Glutamatergic neuron (in vitro differentiated cells): ENCODE measurements around the gene DENND10. TPM values are rescaled to one million over a fixed set of nuclear protein-coding genes. Genes with fewer than 3 reads are reported as not detected.

Source experiments
- DNase-seq: peaks from one replicate; pipeline ENCODE4 v3.0.0; 2022
- H3K27ac Mint-ChIP-seq: one replicate; pipeline ENCODE4 v1.8.0; 2020; ENCODE audit warnings: mild to moderate bottlenecking, mixed read lengths, inconsistent platforms; ENCODE audit not compliant: unreplicated experiment
- H3K27me3 Mint-ChIP-seq: one replicate; pipeline ENCODE4 v1.8.0; 2020; ENCODE audit warnings: mild to moderate bottlenecking, moderate library complexity, mixed read lengths, inconsistent platforms; ENCODE audit not compliant: unreplicated experiment
- H3K36me3 Mint-ChIP-seq: one replicate; pipeline ENCODE4 v1.8.0; 2020; ENCODE audit warnings: mild to moderate bottlenecking, mixed read lengths, inconsistent platforms; ENCODE audit not compliant: unreplicated experiment
- H3K4me1 Mint-ChIP-seq: one replicate; pipeline ENCODE4 v1.8.0; 2020; ENCODE audit warnings: mild to moderate bottlenecking, low read depth, mixed read lengths, inconsistent platforms; ENCODE audit not compliant: unreplicated experiment
- H3K4me3 Mint-ChIP-seq: one replicate; pipeline ENCODE4 v1.8.0; 2020; ENCODE audit warnings: mild to moderate bottlenecking, mixed read lengths, inconsistent platforms; ENCODE audit not compliant: unreplicated experiment
- H3K9me3 Mint-ChIP-seq: one replicate; pipeline ENCODE4 v1.8.0; 2020; ENCODE audit warnings: mild to moderate bottlenecking, moderate library complexity, mixed read lengths, inconsistent platforms; ENCODE audit not compliant: unreplicated experiment
- long read RNA-seq: library from polyadenylated mRNA; unstranded; transcript quantifications from one replicate; pipeline ENCODE4 v2.0.0, GENCODE V29; 2020; ENCODE audit not compliant: unreplicated experiment
- total RNA-seq: library from RNA; stranded (reverse); fragmentation: NEBNext Ultra II Directional; extraction: Animal tissue kit (Norgen Biotek cat#: 25700); gene quantifications from one replicate; pipeline ENCODE4 v1.2.1, GENCODE V29; 2021; ENCODE audit not compliant: unreplicated experiment
- TF ChIP-seq, protein P1 (sequence below): fragments of 200-600 bp; sonication (generic); IDR thresholded peaks from one replicate; pipeline ENCODE4 v1.5.0; 2021; ENCODE audit not compliant: partially characterized antibody, unreplicated experiment

Gene DENND10, protein sequence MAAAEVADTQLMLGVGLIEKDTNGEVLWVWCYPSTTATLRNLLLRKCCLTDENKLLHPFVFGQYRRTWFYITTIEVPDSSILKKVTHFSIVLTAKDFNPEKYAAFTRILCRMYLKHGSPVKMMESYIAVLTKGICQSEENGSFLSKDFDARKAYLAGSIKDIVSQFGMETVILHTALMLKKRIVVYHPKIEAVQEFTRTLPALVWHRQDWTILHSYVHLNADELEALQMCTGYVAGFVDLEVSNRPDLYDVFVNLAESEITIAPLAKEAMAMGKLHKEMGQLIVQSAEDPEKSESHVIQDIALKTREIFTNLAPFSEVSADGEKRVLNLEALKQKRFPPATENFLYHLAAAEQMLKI
- 39.9 TPM for total RNA-seq
- long read RNA-seq, transcript FAM45A-201 (9 exons, 1,648 nt): major isoform, 10 of 39 reads
- long read RNA-seq, partial matches to known transcripts: 1 of 39 reads
- long read RNA-seq, other reads (novel, unspliced or antisense): 27 of 39 reads

DNA sequence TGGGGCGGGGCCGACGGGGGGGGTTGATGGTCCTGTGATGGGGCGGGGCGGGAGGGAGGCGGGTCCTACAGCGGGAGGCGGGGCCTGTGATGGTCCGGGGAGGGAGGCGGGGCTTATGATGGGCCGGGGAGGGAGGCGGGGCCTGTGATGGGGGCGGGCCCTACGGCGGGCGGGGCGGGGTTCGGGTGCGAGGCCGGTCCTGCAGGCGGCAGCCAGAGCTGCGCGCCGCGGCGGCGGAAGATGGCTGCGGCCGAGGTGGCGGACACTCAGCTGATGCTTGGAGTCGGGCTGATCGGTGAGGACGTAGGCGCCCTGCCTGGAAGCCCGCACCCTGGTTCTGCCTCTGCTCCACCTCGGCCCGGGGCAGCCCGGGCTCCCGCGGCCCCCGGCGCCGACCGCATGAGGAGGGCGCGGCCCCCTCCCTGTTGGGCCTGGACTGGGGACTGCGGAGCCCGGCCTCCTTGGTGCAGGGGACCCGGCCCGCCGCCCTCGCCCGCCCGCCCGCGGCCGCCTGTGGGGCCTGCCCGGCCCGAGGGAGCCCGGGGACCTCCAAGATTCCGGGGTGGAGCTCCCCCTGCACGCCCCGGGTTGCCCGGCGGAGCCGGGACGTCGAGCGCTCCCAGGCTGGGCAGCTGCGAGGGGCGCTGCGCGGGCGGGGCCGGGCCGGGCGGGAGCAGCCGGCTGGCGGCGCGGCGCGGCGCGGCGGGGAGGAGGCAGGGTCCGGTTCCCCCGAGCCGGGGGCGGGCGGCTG lies at the start of gene DENND10:
Gene DENND10 (plus strand): TSS at position 211 of the 751 bp plus-strand sequence. CDS start 30 bp downstream, at position 241.
- H3K4me3 Mint-ChIP-seq: peak within 1 kb of the TSS; percentile 85
- DNase-seq: peak; percentile 85
- H3K9me3 Mint-ChIP-seq: peaks cover 5% of the 10 kb centered on the region
- TF ChIP-seq, protein P1, sequence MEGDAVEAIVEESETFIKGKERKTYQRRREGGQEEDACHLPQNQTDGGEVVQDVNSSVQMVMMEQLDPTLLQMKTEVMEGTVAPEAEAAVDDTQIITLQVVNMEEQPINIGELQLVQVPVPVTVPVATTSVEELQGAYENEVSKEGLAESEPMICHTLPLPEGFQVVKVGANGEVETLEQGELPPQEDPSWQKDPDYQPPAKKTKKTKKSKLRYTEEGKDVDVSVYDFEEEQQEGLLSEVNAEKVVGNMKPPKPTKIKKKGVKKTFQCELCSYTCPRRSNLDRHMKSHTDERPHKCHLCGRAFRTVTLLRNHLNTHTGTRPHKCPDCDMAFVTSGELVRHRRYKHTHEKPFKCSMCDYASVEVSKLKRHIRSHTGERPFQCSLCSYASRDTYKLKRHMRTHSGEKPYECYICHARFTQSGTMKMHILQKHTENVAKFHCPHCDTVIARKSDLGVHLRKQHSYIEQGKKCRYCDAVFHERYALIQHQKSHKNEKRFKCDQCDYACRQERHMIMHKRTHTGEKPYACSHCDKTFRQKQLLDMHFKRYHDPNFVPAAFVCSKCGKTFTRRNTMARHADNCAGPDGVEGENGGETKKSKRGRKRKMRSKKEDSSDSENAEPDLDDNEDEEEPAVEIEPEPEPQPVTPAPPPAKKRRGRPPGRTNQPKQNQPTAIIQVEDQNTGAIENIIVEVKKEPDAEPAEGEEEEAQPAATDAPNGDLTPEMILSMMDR: no peak
- peaks cover 4% of the 10 kb centered on the region for H3K4me1 Mint-ChIP-seq
- no peaks in the 10 kb centered on the region for H3K36me3 Mint-ChIP-seq
- peaks cover 4% of the 10 kb centered on the region for H3K27me3 Mint-ChIP-seq
- H3K27ac Mint-ChIP-seq: peak within 1 kb of the TSS; percentile 83

DNA sequence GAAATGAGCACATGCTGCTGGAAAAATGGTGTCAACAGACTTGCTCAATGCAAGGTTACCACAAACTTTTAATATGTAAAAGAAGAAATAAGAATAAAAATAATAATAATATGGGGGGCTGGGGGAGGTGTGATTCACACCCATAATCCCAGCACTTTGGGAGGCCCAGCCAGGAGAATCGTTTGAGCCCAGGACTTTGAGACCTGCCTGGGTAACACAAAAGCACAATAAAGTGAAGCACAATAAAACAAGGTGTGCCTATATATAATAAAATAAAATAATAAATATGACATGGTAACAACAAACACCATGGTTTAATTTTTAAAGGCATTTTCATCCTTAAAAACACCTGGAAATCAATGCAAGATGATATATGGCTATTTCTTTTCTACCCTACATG lies 48.4 kb upstream of the DENND10 start:
- H3K36me3 Mint-ChIP-seq: peaks cover 3% of the 10 kb centered on the region
- no peak for DNase-seq
- no peak overlapping the region for H3K4me3 Mint-ChIP-seq
- TF ChIP-seq, protein P1: no peak
- no peaks in the 10 kb centered on the region for H3K9me3 Mint-ChIP-seq
- no peak overlapping the region for H3K27ac Mint-ChIP-seq
- H3K27me3 Mint-ChIP-seq: no peaks in the 10 kb centered on the region
- no peaks in the 10 kb centered on the region for H3K4me1 Mint-ChIP-seq

DNA sequence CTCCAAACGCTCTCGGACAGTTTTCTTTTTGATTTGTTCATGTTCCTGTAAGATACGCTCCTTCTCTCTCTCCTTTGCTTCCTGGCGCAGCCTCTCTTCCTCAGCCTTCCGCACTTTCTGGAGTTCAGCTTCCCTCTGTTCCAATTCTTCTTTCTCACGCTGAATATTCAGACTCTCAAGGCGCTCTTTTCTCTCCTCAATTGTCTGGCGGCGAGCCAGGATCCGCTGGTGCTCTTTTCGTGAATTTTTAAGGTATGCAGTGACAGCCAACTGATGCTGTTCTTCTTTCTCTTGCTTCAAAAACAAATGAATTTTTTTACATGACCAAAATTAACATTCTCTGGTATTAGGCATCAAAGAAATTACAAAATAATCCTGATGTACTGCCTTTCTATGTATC lies 45.9 kb upstream of the DENND10 start:
- H3K9me3 Mint-ChIP-seq: no peaks in the 10 kb centered on the region
- H3K4me3 Mint-ChIP-seq: no peak overlapping the region
- H3K27me3 Mint-ChIP-seq: no peaks in the 10 kb centered on the region
- no peak overlapping the region for H3K27ac Mint-ChIP-seq
- no peak for DNase-seq
- H3K4me1 Mint-ChIP-seq: no peaks in the 10 kb centered on the region
- TF ChIP-seq, protein P1: no peak
- H3K36me3 Mint-ChIP-seq: no peaks in the 10 kb centered on the region

DNA sequence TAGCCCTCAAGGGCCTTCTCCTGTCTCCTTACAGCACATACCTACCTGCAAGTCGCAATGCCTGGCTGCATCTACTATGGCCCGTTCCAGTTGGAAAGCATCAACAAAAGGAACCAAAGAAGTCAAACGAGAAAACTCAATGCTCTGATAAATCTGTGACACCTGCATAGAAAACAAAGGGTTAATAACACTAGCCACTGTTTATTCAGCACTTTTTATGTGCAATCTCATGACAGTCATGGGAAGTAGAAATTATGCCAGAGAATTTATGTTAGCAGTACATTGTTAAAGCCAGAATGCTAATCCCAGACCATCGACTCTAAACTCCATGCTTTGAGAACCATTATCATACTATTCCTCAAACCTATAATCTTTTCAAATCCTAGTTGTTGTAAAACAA lies 44.4 kb upstream of the DENND10 start:
- H3K27me3 Mint-ChIP-seq: no peaks in the 10 kb centered on the region
- TF ChIP-seq, protein P1: no peak
- H3K4me1 Mint-ChIP-seq: no peaks in the 10 kb centered on the region
- H3K9me3 Mint-ChIP-seq: no peaks in the 10 kb centered on the region
- H3K4me3 Mint-ChIP-seq: no peak overlapping the region
- no peaks in the 10 kb centered on the region for H3K36me3 Mint-ChIP-seq
- DNase-seq: no peak
- no peak overlapping the region for H3K27ac Mint-ChIP-seq

DNA sequence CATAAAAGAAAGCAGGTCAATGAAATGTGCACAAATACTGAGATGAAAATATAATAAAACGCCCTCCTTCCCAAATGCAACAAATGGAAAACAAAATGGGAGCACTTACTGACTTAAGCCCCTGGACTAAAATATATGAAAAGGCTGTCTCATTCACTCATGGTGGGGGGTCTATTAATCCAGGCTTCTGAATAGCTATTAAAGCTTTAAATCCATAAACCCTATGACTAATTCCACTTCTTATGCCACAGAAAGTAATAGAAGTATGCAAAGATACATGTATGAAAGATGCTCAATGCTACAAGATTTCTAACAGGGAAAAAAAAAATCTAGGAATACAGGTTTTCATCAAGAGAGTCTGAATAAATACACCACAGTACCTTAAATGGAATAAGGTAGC lies 43.8 kb upstream of the DENND10 start:
- no peak for DNase-seq
- TF ChIP-seq, protein P1: no peak
- Mint-ChIP-seq H3K27me3 (no peaks in the 10 kb centered on the region), H3K36me3 (no peaks in the 10 kb centered on the region), H3K4me1 (no peaks in the 10 kb centered on the region), H3K9me3 (no peaks in the 10 kb centered on the region), H3K27ac (peak overlapping the region; percentile 56), H3K4me3 (no peak overlapping the region)
